Fibroblast of villous mesenchyme (primary cell): Measurements from ENCODE around the gene MAP4K4. TPM values are rescaled to one million over a fixed set of nuclear protein-coding genes. Genes with fewer than 3 reads are reported as not detected.

Experiments
- DNase-seq: peaks from one replicate; pipeline ENCODE4 v3.0.0-alpha.2; 2010; ENCODE audit warnings: low read depth
- H3K4me3 ChIP-seq: 2 replicates; pipeline ENCODE4 v1.5.1; 2011; ENCODE audit warnings: low read depth, mild to moderate bottlenecking, low read length
- total RNA-seq: library from RNA; depleted of rRNA; stranded (reverse); fragments of >200 nt; gene quantifications from 2 replicates; pipeline ENCODE4 v1.2.3, GENCODE V29; 2012
- TF ChIP-seq, protein P1 (sequence below): IDR thresholded peaks from 2 replicates; pipeline ENCODE4 v1.5.1; 2012; ENCODE audit warnings: low read depth, mild to moderate bottlenecking, low read length; ENCODE audit not compliant: insufficient read depth

MAP4K4 gene
- total RNA-seq, 1 donor = 95.0 TPM

GRCh38 chr2:101793277-101793969 is 95.9 kb downstream of the MAP4K4 start:
- H3K4me3 ChIP-seq = no peak overlapping the region
- no peak for DNase-seq
- TF ChIP-seq, protein P1, sequence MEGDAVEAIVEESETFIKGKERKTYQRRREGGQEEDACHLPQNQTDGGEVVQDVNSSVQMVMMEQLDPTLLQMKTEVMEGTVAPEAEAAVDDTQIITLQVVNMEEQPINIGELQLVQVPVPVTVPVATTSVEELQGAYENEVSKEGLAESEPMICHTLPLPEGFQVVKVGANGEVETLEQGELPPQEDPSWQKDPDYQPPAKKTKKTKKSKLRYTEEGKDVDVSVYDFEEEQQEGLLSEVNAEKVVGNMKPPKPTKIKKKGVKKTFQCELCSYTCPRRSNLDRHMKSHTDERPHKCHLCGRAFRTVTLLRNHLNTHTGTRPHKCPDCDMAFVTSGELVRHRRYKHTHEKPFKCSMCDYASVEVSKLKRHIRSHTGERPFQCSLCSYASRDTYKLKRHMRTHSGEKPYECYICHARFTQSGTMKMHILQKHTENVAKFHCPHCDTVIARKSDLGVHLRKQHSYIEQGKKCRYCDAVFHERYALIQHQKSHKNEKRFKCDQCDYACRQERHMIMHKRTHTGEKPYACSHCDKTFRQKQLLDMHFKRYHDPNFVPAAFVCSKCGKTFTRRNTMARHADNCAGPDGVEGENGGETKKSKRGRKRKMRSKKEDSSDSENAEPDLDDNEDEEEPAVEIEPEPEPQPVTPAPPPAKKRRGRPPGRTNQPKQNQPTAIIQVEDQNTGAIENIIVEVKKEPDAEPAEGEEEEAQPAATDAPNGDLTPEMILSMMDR = peak; percentile 34

DNA sequence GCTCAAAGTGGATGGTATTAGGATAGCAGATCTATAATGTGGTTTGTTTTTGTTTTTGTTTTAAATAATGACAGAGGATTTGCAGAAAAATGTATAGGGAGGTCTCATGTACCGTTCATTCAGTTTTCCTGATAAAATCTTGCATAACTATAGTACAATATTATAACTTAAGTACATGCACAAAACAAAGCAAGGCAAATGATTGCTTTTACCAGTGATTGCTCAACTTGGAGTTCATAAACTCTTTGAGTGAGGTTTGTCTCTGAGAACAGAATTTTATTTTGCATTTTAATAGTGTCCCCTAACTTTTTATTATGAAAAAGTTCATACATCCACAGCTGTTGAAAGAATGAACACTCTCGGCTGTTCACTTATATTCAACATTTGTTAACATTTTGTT is 96.6 kb downstream of the MAP4K4 start:
- no peak overlapping the region for H3K4me3 ChIP-seq
- TF ChIP-seq, protein P1 = no peak
- peak; percentile 61 for DNase-seq

DNA sequence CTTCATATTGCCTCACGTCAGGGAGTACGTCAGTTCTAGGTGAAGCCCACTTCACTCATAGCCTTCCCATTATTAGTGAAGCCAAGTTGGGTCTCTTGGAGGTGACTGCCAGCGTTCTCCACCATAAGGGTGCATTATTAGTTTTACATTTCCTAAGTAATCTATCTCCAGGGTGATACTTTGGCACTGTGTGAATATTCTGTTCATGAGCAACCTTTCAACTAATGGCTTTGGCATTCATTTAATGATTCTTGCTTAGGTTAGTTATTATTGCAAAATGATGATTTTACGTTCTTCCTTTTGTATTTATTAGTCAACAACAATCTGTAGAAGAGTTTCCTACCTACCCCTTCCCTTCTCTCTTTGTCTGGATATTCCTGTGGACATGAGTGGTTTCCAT is 97.5 kb downstream of the MAP4K4 start:
- TF ChIP-seq, protein P1 = no peak
- DNase-seq = no peak
- no peak overlapping the region for H3K4me3 ChIP-seq

- TF ChIP-seq, protein P1 = no peak
- H3K4me3 ChIP-seq = no peak overlapping the region
- no peak for DNase-seq
These were observed 99.5 kb downstream of the MAP4K4 start for GRCh38 chr2:101796825-101797600.

GRCh38 chr2:101801496-101801895 is 104.0 kb downstream of the MAP4K4 start:
- TF ChIP-seq, protein P1 = no peak
- DNase-seq = no peak
- no peak overlapping the region for H3K4me3 ChIP-seq

DNA sequence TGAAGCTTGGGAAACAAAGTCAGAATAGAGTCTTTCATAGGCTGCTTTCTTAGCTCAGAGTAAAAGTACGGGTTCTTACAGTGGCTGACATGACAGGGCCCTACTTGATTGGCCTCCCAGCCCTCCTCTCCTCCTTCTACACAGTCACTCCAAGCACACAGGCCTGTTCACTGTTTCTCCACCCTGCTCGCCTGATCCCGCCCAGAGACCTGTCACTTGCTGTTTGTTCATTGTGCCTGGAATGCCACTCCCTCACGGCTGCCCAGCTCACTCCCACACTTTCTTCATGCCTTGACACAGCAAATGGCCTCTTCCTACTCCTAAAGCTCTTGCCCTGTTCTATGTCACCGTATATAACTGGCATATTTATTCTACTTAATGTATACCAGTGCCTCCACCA is 104.8 kb downstream of the MAP4K4 start:
- H3K4me3 ChIP-seq = no peak overlapping the region
- no peak for DNase-seq
- TF ChIP-seq, protein P1 = no peak
